ENCODE data around the gene SLC1A2.
"Not testable (repeated sequence)": the region's sequence is repeated elsewhere in the genome, so short reads cannot be mapped to it uniquely, and the experiment has no call there.

SLC1A2 gene

DNA sequence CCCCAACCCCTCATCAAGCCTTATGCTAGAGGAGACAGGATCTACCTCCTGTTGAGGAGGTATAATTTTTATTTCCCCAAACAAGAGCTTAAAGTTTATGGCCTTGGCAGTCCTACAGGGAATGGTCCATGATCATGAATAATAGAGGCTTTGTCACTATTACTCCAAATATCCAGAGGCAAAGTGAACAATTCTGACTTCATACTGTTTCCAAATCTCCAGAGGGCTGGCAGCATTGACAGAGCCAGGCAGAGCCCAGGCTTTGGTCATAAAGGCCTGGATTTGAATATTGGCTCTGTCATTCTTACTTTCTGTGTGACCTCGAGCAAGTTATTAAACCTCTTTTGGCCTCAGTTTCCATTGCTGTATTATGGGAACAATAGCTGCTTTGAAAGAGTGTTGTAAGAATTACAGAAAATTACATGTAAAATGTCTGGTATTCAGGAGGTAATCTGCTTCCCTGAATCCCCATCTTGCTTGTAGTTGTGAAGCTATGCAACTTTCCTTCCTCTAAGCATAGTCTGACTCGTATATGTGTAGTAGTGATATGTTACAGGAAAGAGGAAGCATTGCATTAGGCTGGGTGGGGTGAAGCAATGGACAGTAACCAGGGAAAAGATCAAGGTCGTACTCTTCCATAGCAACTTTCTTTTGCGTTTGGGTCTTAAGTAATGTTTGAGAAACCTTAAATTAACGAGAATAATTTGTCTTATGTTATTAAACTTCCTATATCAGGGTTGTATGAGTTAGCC is 191.6 kb downstream of the SLC1A2 start:
- no peak for DNase-seq (ENCODE audit: extremely low spot score)
- POLR2A ChIA-PET: no interaction called here
- CTCF ChIA-PET: no interaction called here
- TF ChIP-seq FOXM1 (IDR thresholded peaks at IDR 0.05; ENCODE audit: borderline replicate concordance): no peak
- TF ChIP-seq ELF4 (IDR thresholded peaks at IDR 0.05): no peak
- TF ChIP-seq LEF1 (IDR thresholded peaks at IDR 0.05; ENCODE audit: borderline replicate concordance): no peak
- TF ChIP-seq FOXA1 (IDR thresholded peaks at IDR 0.05): no peak
- TF ChIP-seq HDGF (IDR thresholded peaks at IDR 0.05; ENCODE audit: borderline replicate concordance): no peak
- TF ChIP-seq CTBP1 (IDR thresholded peaks at IDR 0.05; ENCODE audit: borderline replicate concordance): no peak

GRCh38 chr11:35226756-35227155 is 192.6 kb downstream of the SLC1A2 start:
- DNase-seq (ENCODE audit: extremely low spot score); CTCF ChIA-PET; POLR2A ChIA-PET: not testable (repeated sequence)

GRCh38 chr11:35225946-35226520 is 193.3 kb downstream of the SLC1A2 start:
- ChIA-PET POLR2A (no interaction called here), CTCF (no interaction called here)
- DNase-seq (ENCODE audit: extremely low spot score): no peak
- TF ChIP-seq ZNF384 (IDR thresholded peaks at IDR 0.05) (no peak), FOXA1 (IDR thresholded peaks at IDR 0.05) (no peak), L3MBTL2 (conservative IDR thresholded peaks at IDR 0.05) (no peak), FOXK2 (IDR thresholded peaks at IDR 0.05) (no peak), NFRKB (IDR thresholded peaks at IDR 0.05) (no peak), LEF1 (IDR thresholded peaks at IDR 0.05; ENCODE audit: borderline replicate concordance) (no peak), SP1 (IDR thresholded peaks at IDR 0.05) (no peak), ARNT (IDR thresholded peaks at IDR 0.05) (no peak), FOXM1 (IDR thresholded peaks at IDR 0.05; ENCODE audit: borderline replicate concordance) (no peak), TARDBP (IDR thresholded peaks at IDR 0.05) (no peak), ELF4 (IDR thresholded peaks at IDR 0.05) (no peak), SUZ12 (IDR thresholded peaks at IDR 0.05) (no peak), BHLHE40 (IDR thresholded peaks at IDR 0.05; ENCODE audit: borderline replicate concordance) (no peak), HDGF (IDR thresholded peaks at IDR 0.05; ENCODE audit: borderline replicate concordance) (no peak), CTBP1 (IDR thresholded peaks at IDR 0.05; ENCODE audit: borderline replicate concordance) (no peak)
- TF ChIP-seq, protein P1, sequence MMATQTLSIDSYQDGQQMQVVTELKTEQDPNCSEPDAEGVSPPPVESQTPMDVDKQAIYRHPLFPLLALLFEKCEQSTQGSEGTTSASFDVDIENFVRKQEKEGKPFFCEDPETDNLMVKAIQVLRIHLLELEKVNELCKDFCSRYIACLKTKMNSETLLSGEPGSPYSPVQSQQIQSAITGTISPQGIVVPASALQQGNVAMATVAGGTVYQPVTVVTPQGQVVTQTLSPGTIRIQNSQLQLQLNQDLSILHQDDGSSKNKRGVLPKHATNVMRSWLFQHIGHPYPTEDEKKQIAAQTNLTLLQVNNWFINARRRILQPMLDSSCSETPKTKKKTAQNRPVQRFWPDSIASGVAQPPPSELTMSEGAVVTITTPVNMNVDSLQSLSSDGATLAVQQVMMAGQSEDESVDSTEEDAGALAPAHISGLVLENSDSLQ (IDR thresholded peaks at IDR 0.05): no peak

DNA sequence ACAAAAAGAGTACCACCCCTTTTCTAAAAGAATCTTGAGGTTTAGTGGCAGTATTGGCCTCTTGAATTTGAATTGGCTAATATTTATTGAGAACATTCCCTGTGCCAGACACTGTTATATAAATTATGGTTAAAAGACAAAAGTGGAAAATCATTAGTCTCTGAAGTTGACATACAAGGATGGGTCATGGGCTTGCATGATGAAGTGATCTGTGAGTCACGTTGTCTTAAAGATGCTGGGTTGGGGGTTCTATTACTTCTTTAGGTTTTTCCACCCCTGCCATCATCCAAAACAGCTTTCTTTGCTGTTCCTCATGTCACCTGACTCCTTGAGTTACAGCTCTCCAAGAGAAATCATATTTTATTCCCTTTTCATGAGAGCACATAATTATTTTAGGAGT is 195.4 kb downstream of the SLC1A2 start:
- TF ChIP-seq ZNF384 (IDR thresholded peaks at IDR 0.05) (no peak), HDGF (IDR thresholded peaks at IDR 0.05; ENCODE audit: borderline replicate concordance) (no peak), FOXM1 (IDR thresholded peaks at IDR 0.05; ENCODE audit: borderline replicate concordance) (no peak), LEF1 (IDR thresholded peaks at IDR 0.05; ENCODE audit: borderline replicate concordance) (no peak), ELF4 (IDR thresholded peaks at IDR 0.05) (no peak), NFRKB (IDR thresholded peaks at IDR 0.05) (no peak), SP1 (IDR thresholded peaks at IDR 0.05) (no peak), TARDBP (IDR thresholded peaks at IDR 0.05) (no peak), BHLHE40 (IDR thresholded peaks at IDR 0.05; ENCODE audit: borderline replicate concordance) (no peak), CTBP1 (IDR thresholded peaks at IDR 0.05; ENCODE audit: borderline replicate concordance) (no peak), L3MBTL2 (conservative IDR thresholded peaks at IDR 0.05) (no peak), ARNT (IDR thresholded peaks at IDR 0.05) (no peak), SUZ12 (IDR thresholded peaks at IDR 0.05) (no peak), FOXA1 (IDR thresholded peaks at IDR 0.05) (no peak)
- TF ChIP-seq, protein P1 (IDR thresholded peaks at IDR 0.05): no peak
- ChIA-PET CTCF (interaction anchor here (0.6 kb wide), 1 partner anchor 25 kb away, joined by 5 read pairs; no protein-coding TSS in a partner anchor), POLR2A (no interaction called here)
- DNase-seq (ENCODE audit: extremely low spot score): no peak

GRCh38 chr11:35223371-35223796 is 196.0 kb downstream of the SLC1A2 start:
- no peak for TF ChIP-seq TARDBP (IDR thresholded peaks at IDR 0.05)
- TF ChIP-seq ELF4 (IDR thresholded peaks at IDR 0.05): no peak
- TF ChIP-seq ZNF384 (IDR thresholded peaks at IDR 0.05): no peak
- TF ChIP-seq, protein P1 (IDR thresholded peaks at IDR 0.05): no peak
- TF ChIP-seq NFRKB (IDR thresholded peaks at IDR 0.05): no peak
- TF ChIP-seq SP1 (IDR thresholded peaks at IDR 0.05): no peak
- no peak for DNase-seq (ENCODE audit: extremely low spot score)
- CTCF ChIA-PET: no interaction called here
- POLR2A ChIA-PET: no interaction called here

DNA sequence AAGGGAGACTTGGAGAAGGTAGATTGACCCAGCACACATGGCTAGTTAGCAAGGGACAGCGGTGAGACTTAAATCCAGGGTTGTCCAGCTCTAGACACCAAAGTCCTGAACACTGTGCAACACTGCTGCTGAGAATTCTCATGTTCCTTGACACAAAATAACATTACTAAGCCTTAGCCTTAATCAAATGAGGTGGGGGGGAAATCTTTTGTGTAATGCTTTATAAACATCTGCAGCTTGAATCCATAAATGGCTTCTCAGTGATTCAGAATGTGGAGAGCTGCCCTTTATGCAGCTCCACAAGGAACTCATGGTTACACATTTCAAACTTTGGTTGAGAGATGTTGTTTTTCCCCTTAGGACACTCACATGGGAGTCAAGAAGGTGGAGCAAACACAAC is 200.4 kb downstream of the SLC1A2 start:
- CTCF ChIA-PET: no interaction called here
- DNase-seq (ENCODE audit: extremely low spot score): no peak
- POLR2A ChIA-PET: no interaction called here
- TF ChIP-seq TARDBP (IDR thresholded peaks at IDR 0.05) (no peak), BHLHE40 (IDR thresholded peaks at IDR 0.05; ENCODE audit: borderline replicate concordance) (no peak), SP1 (IDR thresholded peaks at IDR 0.05) (no peak), ARNT (IDR thresholded peaks at IDR 0.05) (no peak), LEF1 (IDR thresholded peaks at IDR 0.05; ENCODE audit: borderline replicate concordance) (no peak), CTBP1 (IDR thresholded peaks at IDR 0.05; ENCODE audit: borderline replicate concordance) (no peak), ELF4 (IDR thresholded peaks at IDR 0.05) (no peak), SUZ12 (IDR thresholded peaks at IDR 0.05) (no peak), ZNF384 (IDR thresholded peaks at IDR 0.05) (no peak), L3MBTL2 (conservative IDR thresholded peaks at IDR 0.05) (no peak), FOXK2 (IDR thresholded peaks at IDR 0.05) (no peak), FOXA1 (IDR thresholded peaks at IDR 0.05) (no peak), NFRKB (IDR thresholded peaks at IDR 0.05) (no peak), FOXM1 (IDR thresholded peaks at IDR 0.05; ENCODE audit: borderline replicate concordance) (no peak)

Measured in HEK293T (cell line).